Transverse colon (tissue), 4 donors: Measurements from ENCODE around the gene NFXL1. TPM values are rescaled to one million over a fixed set of nuclear protein-coding genes. Genes with fewer than 3 reads are reported as not detected.

Experiments used
- DNase-seq: peaks from one replicate; pipeline ENCODE4 v3.0.0-alpha.2; 2019
- H3K27ac ChIP-seq, 4 donors: fragments of 200-600 bp; sonication (generic); 2 replicates each; pipeline ENCODE4 v1.5.1; 2016 to 2018; ENCODE audit warnings: inconsistent platforms in 4 of 4
- H3K27me3 ChIP-seq: fragments of 200-600 bp; sonication (generic); 2 replicates; pipeline ENCODE4 v1.5.1; 2017; ENCODE audit warnings: inconsistent platforms
- H3K36me3 ChIP-seq, 4 donors: fragments of 200-600 bp; sonication (generic); 2 replicates each; pipeline ENCODE4 v1.5.1; 2017 to 2019; ENCODE audit warnings: inconsistent platforms in 4 of 4
- H3K4me1 ChIP-seq, 4 donors: fragments of 200-600 bp; sonication (generic); 2 replicates each; pipeline ENCODE4 v1.5.1; 2017 to 2020; ENCODE audit warnings: inconsistent platforms in 4 of 4
- H3K4me3 ChIP-seq, 4 donors: fragments of 200-600 bp; sonication (generic); 1 replicate in 1 of 4; 2 replicates in 3 of 4; pipeline versions ENCODE4 v1.5.1 to v1.6.1; 2017 to 2019; ENCODE audit warnings: inconsistent platforms in 4 of 4
- H3K9me3 ChIP-seq, 2 donors: fragments of 200-600 bp; sonication (generic); 2 replicates each; pipeline ENCODE4 v1.5.1; 2017 to 2019; ENCODE audit warnings: inconsistent platforms in 2 of 2
- CTCF ChIP-seq, 5 experiments: fragments of 200-600 bp in 3 of 5; fragments of 450-650 bp in 2 of 5; sonication (generic) in 3 of 5; IDR thresholded peaks; 1 replicate in 2 of 5; 2 replicates in 3 of 5; pipeline ENCODE4 v1.5.1; 2016 to 2017; ENCODE audit warnings: antibody characterized with exemption in 5 of 5, inconsistent platforms in 3 of 5, mild to moderate bottlenecking in 2 of 5, moderate library complexity in 1 of 5
- EP300 ChIP-seq: sonication (generic); formaldehyde crosslinking; IDR thresholded peaks from one replicate; pipeline ENCODE4 v1.6.1; 2017; ENCODE audit warnings: antibody characterized with exemption, low read depth
- POLR2A ChIP-seq: fragments of 450-650 bp; IDR thresholded peaks from one replicate; pipeline ENCODE4 v1.6.1; 2016; ENCODE audit warnings: antibody characterized with exemption, mild to moderate bottlenecking, moderate library complexity
- POLR2AphosphoS5 ChIP-seq, 3 donors: sonication (generic); formaldehyde crosslinking; IDR thresholded peaks; one replicate each; pipeline ENCODE4 v1.6.1; 2016; ENCODE audit warnings: antibody characterized with exemption in 3 of 3
- WGBS, 2 donors: methylation state at CpG; one replicate each; pipeline ENCODE4 v1.1.5; 2018; ENCODE audit warnings: low coverage in 1 of 2; 5-methylcytosine and 5-hydroxymethylcytosine counted together
- in situ Hi-C, 4 donors: fragments of 200-750 bp; cut with MboI; loops; one replicate each; pipeline versions ENCODE4 v1.15.0 to v1.15.1; 2017; ENCODE audit warnings: low sequenced_read_pairs in 3 of 4, low pct_ligation_motif_present in 1 of 4, low pct_unique_long_range_greater_than_20kb in 1 of 4
- intact Hi-C: fragments of 100-400 bp; cut with DNase I; formaldehyde crosslinking; loops from one replicate; pipeline ENCODE4 v1.15.1; 2023; ENCODE audit warnings: low total_unique reads
- total RNA-seq, 4 donors: library from RNA; depleted of rRNA; stranded (reverse); fragments of >200 nt; gene quantifications; one replicate each; pipeline ENCODE4 v1.1.0, GENCODE V29; 2016

Gene NFXL1
- total RNA-seq, 4 donors from 2014 or later = 2.0 to 22.4 (median 9.3) TPM

- Histone ChIP-seq H3K9me3 (no peaks in the 10 kb centered on the region), H3K4me1 (no peaks in the 10 kb centered on the region), H3K36me3 (no peaks in the 10 kb centered on the region), H3K4me3 (no peak overlapping the region), H3K27me3 (no peaks in the 10 kb centered on the region), H3K27ac (no peak overlapping the region)
- 80 to 100% methylated on average over 1 to 2 of the region's 2 CpGs for WGBS, 2 donors
- in situ Hi-C loops (no loop called here), intact Hi-C loops (no loop called here)
- DNase-seq = no peak
- TF ChIP-seq EP300 = no peak
- no peak for TF ChIP-seq POLR2A
- no peak for TF ChIP-seq POLR2AphosphoS5 (IDR thresholded peaks at IDR 0.05)
- TF ChIP-seq CTCF (IDR thresholded peaks at IDR 0.05) = no peak
Measured at GRCh38 chr4:47816748-47817147, 97.6 kb downstream of the NFXL1 start.

GRCh38 chr4:47814618-47815295, 99.6 kb downstream of the NFXL1 start:
- intact Hi-C loops (no loop called here), in situ Hi-C loops (no loop called here)
- no peaks in the 10 kb centered on the region for H3K9me3 ChIP-seq
- no peaks in the 10 kb centered on the region for H3K27me3 ChIP-seq
- DNase-seq = no peak
- 82% methylated on average over 6 of the region's 6 CpGs for WGBS, 2 donors
- TF ChIP-seq CTCF (IDR thresholded peaks at IDR 0.05) = no peak
- H3K27ac ChIP-seq = no peak overlapping the region
- no peak overlapping the region for H3K4me3 ChIP-seq
- H3K36me3 ChIP-seq = no peaks in the 10 kb centered on the region
- H3K4me1 ChIP-seq = no peaks in the 10 kb centered on the region

- TF ChIP-seq POLR2A (no peak), POLR2AphosphoS5 (IDR thresholded peaks at IDR 0.05) (no peak), CTCF (IDR thresholded peaks at IDR 0.05) (no peak), EP300 (no peak)
- in situ Hi-C loops (no loop called here), intact Hi-C loops (no loop called here)
- no peak overlapping the region for H3K4me3 ChIP-seq
- DNase-seq = no peak
- no peaks in the 10 kb centered on the region for H3K4me1 ChIP-seq
- no peaks in the 10 kb centered on the region for H3K9me3 ChIP-seq
- no peak overlapping the region for H3K27ac ChIP-seq
- no peaks in the 10 kb centered on the region for H3K27me3 ChIP-seq
- no peaks in the 10 kb centered on the region for H3K36me3 ChIP-seq
- 82 to 89% methylated on average over 1 to 3 of the region's 3 CpGs for WGBS, 2 donors
Measured at GRCh38 chr4:47809654-47810203, 104.7 kb downstream of the NFXL1 start.

- 92% methylated on average over 5 to 7 of the region's 7 CpGs for WGBS, 2 donors
- intact Hi-C loops = no loop called here
- TF ChIP-seq POLR2AphosphoS5 (IDR thresholded peaks at IDR 0.05) (no peak), EP300 (no peak), POLR2A (no peak), CTCF (IDR thresholded peaks at IDR 0.05) (no peak)
- Histone ChIP-seq H3K27me3 (no peaks in the 10 kb centered on the region), H3K9me3 (no peaks in the 10 kb centered on the region), H3K27ac (no peak overlapping the region), H3K4me1 (no peaks in the 10 kb centered on the region), H3K36me3 (no peaks in the 10 kb centered on the region), H3K4me3 (no peak overlapping the region)
- no peak for DNase-seq
- in situ Hi-C loops = no loop called here
Measured at GRCh38 chr4:47804598-47804997, 109.8 kb downstream of the NFXL1 start.
